ENCODE data around the gene CAMK2D. TPM values are rescaled to one million over a fixed set of nuclear protein-coding genes. Genes with fewer than 3 reads are reported as not detected.

Gene CAMK2D
- total RNA-seq, 1 experiment from 2014 or later = 22.1 TPM

DNA sequence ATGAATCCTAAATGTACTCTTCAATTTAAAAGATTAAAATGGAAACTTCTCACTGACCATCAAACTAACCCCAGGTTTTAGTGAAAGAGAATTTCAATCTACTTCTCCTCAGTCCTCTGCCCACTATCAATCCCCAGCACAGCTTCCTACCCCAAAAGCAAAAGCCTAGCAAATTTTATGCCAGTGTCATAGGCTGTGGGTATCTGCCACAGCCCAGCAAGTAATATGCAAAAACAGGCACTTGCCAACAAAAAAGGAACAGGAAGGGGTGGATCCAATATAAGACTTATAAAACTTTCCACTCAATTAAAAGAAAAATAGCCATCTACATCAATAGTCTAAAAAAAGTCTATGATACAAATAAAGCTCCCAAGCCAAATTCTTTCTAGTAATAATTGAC is 22.3 kb downstream of the CAMK2D start:
- CTCF ChIA-PET = no interaction called here
- TF ChIP-seq, protein P1, sequence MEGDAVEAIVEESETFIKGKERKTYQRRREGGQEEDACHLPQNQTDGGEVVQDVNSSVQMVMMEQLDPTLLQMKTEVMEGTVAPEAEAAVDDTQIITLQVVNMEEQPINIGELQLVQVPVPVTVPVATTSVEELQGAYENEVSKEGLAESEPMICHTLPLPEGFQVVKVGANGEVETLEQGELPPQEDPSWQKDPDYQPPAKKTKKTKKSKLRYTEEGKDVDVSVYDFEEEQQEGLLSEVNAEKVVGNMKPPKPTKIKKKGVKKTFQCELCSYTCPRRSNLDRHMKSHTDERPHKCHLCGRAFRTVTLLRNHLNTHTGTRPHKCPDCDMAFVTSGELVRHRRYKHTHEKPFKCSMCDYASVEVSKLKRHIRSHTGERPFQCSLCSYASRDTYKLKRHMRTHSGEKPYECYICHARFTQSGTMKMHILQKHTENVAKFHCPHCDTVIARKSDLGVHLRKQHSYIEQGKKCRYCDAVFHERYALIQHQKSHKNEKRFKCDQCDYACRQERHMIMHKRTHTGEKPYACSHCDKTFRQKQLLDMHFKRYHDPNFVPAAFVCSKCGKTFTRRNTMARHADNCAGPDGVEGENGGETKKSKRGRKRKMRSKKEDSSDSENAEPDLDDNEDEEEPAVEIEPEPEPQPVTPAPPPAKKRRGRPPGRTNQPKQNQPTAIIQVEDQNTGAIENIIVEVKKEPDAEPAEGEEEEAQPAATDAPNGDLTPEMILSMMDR (IDR thresholded peaks at IDR 0.05; ENCODE audit: unreplicated experiment) = no peak
- no TSS peak for BruUV-seq (replicated peaks)
- Mint-ChIP-seq H3K4me1 (ENCODE audit: low read depth, unreplicated experiment) (no peaks in the 10 kb centered on the region), H3K9me3 (ENCODE audit: low read depth, unreplicated experiment) (peaks cover 2% of the 10 kb centered on the region), H3K4me3 (ENCODE audit: low read depth, unreplicated experiment) (no peak overlapping the region), H3K27ac (ENCODE audit: unreplicated experiment) (no peak overlapping the region), H3K27me3 (ENCODE audit: unreplicated experiment) (no peaks in the 10 kb centered on the region), H3K36me3 (ENCODE audit: insufficient read depth, unreplicated experiment) (no peaks in the 10 kb centered on the region)
- no peak for DNase-seq
- intact Hi-C loops (cut with micrococcal nuclease; ENCODE audit: unreplicated experiment) = no loop called here

DNA sequence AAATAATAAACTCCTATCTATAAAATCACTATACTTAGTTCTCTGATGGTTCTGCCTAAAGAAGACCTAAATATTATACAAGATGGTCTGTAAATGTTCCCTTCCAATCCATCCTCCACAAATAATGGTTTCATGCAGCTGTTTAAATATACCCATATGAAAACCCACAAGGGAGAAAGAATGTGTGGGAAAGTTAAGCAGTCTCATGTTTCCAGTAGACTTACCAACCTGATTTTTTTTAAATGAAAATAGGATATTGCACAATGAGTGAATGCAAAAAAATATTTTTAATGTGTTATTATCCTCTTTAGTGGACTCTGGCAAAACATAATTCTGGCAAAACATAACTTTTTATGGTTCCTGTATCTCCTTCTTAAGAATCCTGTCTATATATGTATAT is 23.3 kb downstream of the CAMK2D start:
- CTCF ChIA-PET = no interaction called here
- TF ChIP-seq, protein P1 (IDR thresholded peaks at IDR 0.05; ENCODE audit: unreplicated experiment) = no peak

DNA sequence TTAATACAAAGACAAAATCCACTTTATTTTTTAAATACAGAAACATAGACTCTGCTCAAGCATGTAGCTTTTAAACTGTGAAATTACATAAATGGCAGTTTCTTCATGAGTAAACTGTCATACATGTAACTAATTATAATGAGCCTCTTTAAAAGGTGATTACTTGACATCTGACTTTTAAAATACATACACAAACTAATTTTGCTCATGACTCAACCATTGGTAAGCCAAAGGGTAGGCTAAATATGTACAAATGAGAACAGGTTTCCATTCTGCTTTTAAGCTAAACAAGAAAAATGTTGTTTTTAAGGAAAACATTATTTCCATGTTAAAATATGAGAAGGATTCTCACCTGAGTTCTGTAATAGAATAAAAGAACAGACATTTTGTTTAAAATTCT is 27.9 kb downstream of the CAMK2D start:
- Mint-ChIP-seq H3K27me3 (ENCODE audit: unreplicated experiment) (no peaks in the 10 kb centered on the region), H3K27ac (ENCODE audit: unreplicated experiment) (no peak overlapping the region), H3K9me3 (ENCODE audit: low read depth, unreplicated experiment) (no peaks in the 10 kb centered on the region), H3K4me1 (ENCODE audit: low read depth, unreplicated experiment) (no peaks in the 10 kb centered on the region), H3K36me3 (ENCODE audit: insufficient read depth, unreplicated experiment) (no peaks in the 10 kb centered on the region), H3K4me3 (ENCODE audit: low read depth, unreplicated experiment) (no peak overlapping the region)
- TF ChIP-seq, protein P1 (IDR thresholded peaks at IDR 0.05; ENCODE audit: unreplicated experiment) = no peak
- intact Hi-C loops (cut with micrococcal nuclease; ENCODE audit: unreplicated experiment) = no loop called here
- no peak for DNase-seq
- no TSS peak for BruUV-seq (replicated peaks)
- CTCF ChIA-PET = interaction anchor here (0.6 kb wide), 2 partner anchors 300 to 357 kb away, joined by 5 to 7 read pairs; no protein-coding TSS in a partner anchor

More for the DNA sequence above, 23.3 kb downstream of the CAMK2D start:
- peaks cover 2% of the 10 kb centered on the region for H3K9me3 Mint-ChIP-seq (ENCODE audit: low read depth, unreplicated experiment)
- H3K4me3 Mint-ChIP-seq (ENCODE audit: low read depth, unreplicated experiment) = no peak overlapping the region
- intact Hi-C loops (cut with micrococcal nuclease; ENCODE audit: unreplicated experiment) = no loop called here
- no peak for DNase-seq
- no peaks in the 10 kb centered on the region for H3K36me3 Mint-ChIP-seq (ENCODE audit: insufficient read depth, unreplicated experiment)
- H3K4me1 Mint-ChIP-seq (ENCODE audit: low read depth, unreplicated experiment) = no peaks in the 10 kb centered on the region
- no peaks in the 10 kb centered on the region for H3K27me3 Mint-ChIP-seq (ENCODE audit: unreplicated experiment)
- no peak overlapping the region for H3K27ac Mint-ChIP-seq (ENCODE audit: unreplicated experiment)
- BruUV-seq (replicated peaks) = no TSS peak

DNA sequence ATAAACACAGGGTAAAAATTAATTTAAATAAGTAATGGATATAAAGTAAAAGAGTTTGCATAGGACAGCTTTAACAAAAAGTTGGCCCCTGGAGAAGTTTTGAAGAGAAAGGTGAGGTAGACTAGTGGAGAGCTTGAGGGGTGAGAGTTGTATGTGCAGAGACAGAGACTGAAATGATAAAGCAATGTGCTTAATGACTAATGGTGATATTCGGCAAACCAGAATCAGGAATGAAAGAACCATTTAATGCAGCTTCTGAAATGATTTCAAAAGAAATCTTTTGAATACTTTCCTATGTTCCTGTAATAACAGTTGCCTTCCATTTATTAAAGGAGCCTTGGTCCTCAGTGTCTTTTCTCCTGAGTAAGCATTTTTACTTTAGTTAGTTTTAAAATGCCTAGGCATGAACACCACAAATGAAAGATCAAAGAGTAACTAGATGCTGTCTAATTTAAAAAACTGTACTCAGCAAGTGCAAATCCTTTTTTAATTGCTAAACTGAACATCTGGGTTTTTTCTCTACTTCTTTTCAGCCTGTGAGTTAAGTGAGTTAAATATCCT is 28.5 kb downstream of the CAMK2D start:
- CTCF ChIA-PET = interaction anchor here (0.5 to 0.6 kb wide), 3 partner anchors 301 to 1814 kb away, joined by 5 to 7 read pairs (median 5); no protein-coding TSS in a partner anchor
- DNase-seq = no peak
- BruUV-seq (replicated peaks) = no TSS peak
- H3K9me3 Mint-ChIP-seq (ENCODE audit: low read depth, unreplicated experiment) = no peaks in the 10 kb centered on the region
- intact Hi-C loops (cut with micrococcal nuclease; ENCODE audit: unreplicated experiment) = no loop called here
- no peaks in the 10 kb centered on the region for H3K36me3 Mint-ChIP-seq (ENCODE audit: insufficient read depth, unreplicated experiment)
- no peaks in the 10 kb centered on the region for H3K27me3 Mint-ChIP-seq (ENCODE audit: unreplicated experiment)
- no peak overlapping the region for H3K27ac Mint-ChIP-seq (ENCODE audit: unreplicated experiment)
- H3K4me1 Mint-ChIP-seq (ENCODE audit: low read depth, unreplicated experiment) = no peaks in the 10 kb centered on the region
- TF ChIP-seq, protein P1 (IDR thresholded peaks at IDR 0.05; ENCODE audit: unreplicated experiment) = no peak
- no peak overlapping the region for H3K4me3 Mint-ChIP-seq (ENCODE audit: low read depth, unreplicated experiment)

Data from Calu3 (cell line).